ENCODE measurements around the gene PLN. TPM values are rescaled to one million over a fixed set of nuclear protein-coding genes. Genes with fewer than 3 reads are reported as not detected.
A peak's percentile ranks its signal among the peaks of the same experiment; 100 is the strongest.

Gene PLN
- total RNA-seq, 1 experiment from 2014 or later: not detected

DNA sequence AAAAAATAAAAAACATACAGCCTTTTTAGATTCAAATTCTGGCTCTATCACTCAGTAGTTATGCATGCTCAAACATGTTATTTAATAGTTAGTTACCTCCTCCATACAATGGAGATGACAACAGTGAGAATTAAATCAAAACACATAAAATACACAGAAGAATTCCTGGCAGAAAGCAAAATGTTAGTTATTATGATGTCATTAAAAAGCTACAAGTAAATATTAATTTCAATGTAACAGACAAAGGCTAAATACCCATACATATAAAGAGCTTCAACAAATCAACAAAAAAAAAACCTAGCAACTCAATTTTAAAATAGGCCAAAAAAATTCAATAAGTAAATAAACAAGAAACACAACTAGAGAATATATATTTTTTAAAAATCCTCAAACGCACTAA, 21.4 kb downstream of the PLN start (continued):
- TF ChIP-seq, protein P1, sequence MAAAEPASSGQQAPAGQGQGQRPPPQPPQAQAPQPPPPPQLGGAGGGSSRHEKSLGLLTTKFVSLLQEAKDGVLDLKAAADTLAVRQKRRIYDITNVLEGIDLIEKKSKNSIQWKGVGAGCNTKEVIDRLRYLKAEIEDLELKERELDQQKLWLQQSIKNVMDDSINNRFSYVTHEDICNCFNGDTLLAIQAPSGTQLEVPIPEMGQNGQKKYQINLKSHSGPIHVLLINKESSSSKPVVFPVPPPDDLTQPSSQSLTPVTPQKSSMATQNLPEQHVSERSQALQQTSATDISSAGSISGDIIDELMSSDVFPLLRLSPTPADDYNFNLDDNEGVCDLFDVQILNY (CRISPR knock-in tag; IDR thresholded peaks at IDR 0.05): no peak
- TF ChIP-seq, protein P2, sequence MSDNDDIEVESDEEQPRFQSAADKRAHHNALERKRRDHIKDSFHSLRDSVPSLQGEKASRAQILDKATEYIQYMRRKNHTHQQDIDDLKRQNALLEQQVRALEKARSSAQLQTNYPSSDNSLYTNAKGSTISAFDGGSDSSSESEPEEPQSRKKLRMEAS (CRISPR knock-in tag; IDR thresholded peaks at IDR 0.05): no peak

DNA sequence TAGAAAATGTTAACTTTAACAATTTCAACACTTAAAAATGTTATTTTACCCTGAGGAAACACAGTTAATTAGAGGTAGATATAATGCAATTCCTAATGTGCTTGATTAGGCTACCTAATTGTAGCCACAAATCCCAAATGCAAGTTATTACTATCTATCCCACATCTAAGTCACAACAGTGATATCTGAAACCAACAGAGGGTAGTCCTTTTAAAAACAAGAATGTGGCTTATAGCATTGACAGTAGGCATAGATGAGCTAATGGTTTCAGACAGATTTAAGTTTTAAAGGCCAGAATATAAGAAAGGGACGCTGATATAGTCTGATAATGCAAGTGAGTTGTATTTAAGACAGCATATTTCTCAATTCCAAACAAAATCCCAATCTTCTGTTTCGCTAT, 23.0 kb downstream of the PLN start:
- Mint-ChIP-seq H3K27ac (no peak overlapping the region), H3K4me3 (peak overlapping the region; percentile 35), H3K4me1 (peaks cover 3% of the 10 kb centered on the region), H3K27me3 (ENCODE audit: low read depth) (peaks cover 2% of the 10 kb centered on the region; the same call in 1 of the 2 replicates), H3K9me3 (peaks cover 29% of the 10 kb centered on the region), H3K36me3 (peaks cover 30% of the 10 kb centered on the region)
- no peak for DNase-seq (ENCODE audit: low spot score)
- POLR2A ChIA-PET: no interaction called here
- no peak for ATAC-seq
- TF ChIP-seq FOXP1 (CRISPR knock-in tag; IDR thresholded peaks at IDR 0.05; ENCODE audit: borderline replicate concordance) (no peak), ZNF423 (CRISPR knock-in tag; IDR thresholded peaks at IDR 0.05) (no peak), RORB (CRISPR knock-in tag; IDR thresholded peaks at IDR 0.05) (no peak), ZNF263 (CRISPR knock-in tag; IDR thresholded peaks at IDR 0.05; ENCODE audit: low read depth) (no peak), EMX1 (CRISPR knock-in tag; IDR thresholded peaks at IDR 0.05) (no peak), JUN (CRISPR knock-in tag; IDR thresholded peaks at IDR 0.05) (no peak), IRF2 (CRISPR knock-in tag; IDR thresholded peaks at IDR 0.05; ENCODE audit: borderline replicate concordance, low read depth) (no peak), ZNF317 (CRISPR knock-in tag; IDR thresholded peaks at IDR 0.05; ENCODE audit: borderline replicate concordance, low read depth) (no peak), MXD4 (CRISPR knock-in tag; IDR thresholded peaks at IDR 0.05; ENCODE audit: borderline replicate concordance) (no peak), SP1 (CRISPR knock-in tag; conservative IDR thresholded peaks at IDR 0.05) (no peak), ZBTB21 (CRISPR knock-in tag; IDR thresholded peaks at IDR 0.05; ENCODE audit: borderline replicate concordance) (no peak)
- TF ChIP-seq, protein P3, sequence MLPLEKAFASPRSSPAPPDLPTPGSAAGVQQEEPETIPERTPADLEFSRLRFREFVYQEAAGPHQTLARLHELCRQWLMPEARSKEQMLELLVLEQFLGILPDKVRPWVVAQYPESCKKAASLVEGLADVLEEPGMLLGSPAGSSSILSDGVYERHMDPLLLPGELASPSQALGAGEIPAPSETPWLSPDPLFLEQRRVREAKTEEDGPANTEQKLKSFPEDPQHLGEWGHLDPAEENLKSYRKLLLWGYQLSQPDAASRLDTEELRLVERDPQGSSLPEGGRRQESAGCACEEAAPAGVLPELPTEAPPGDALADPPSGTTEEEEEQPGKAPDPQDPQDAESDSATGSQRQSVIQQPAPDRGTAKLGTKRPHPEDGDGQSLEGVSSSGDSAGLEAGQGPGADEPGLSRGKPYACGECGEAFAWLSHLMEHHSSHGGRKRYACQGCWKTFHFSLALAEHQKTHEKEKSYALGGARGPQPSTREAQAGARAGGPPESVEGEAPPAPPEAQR (CRISPR knock-in tag; IDR thresholded peaks at IDR 0.05): no peak
- TF ChIP-seq, protein P4, sequence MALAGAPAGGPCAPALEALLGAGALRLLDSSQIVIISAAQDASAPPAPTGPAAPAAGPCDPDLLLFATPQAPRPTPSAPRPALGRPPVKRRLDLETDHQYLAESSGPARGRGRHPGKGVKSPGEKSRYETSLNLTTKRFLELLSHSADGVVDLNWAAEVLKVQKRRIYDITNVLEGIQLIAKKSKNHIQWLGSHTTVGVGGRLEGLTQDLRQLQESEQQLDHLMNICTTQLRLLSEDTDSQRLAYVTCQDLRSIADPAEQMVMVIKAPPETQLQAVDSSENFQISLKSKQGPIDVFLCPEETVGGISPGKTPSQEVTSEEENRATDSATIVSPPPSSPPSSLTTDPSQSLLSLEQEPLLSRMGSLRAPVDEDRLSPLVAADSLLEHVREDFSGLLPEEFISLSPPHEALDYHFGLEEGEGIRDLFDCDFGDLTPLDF (CRISPR knock-in tag; IDR thresholded peaks at IDR 0.05): no peak
- TF ChIP-seq, protein P5, sequence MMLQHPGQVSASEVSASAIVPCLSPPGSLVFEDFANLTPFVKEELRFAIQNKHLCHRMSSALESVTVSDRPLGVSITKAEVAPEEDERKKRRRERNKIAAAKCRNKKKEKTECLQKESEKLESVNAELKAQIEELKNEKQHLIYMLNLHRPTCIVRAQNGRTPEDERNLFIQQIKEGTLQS (CRISPR knock-in tag; conservative IDR thresholded peaks at IDR 0.05): no peak
- TF ChIP-seq, protein P1 (CRISPR knock-in tag; IDR thresholded peaks at IDR 0.05): no peak
- TF ChIP-seq, protein P6, sequence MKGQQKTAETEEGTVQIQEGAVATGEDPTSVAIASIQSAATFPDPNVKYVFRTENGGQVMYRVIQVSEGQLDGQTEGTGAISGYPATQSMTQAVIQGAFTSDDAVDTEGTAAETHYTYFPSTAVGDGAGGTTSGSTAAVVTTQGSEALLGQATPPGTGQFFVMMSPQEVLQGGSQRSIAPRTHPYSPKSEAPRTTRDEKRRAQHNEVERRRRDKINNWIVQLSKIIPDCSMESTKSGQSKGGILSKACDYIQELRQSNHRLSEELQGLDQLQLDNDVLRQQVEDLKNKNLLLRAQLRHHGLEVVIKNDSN (CRISPR knock-in tag; IDR thresholded peaks at IDR 0.05): no peak
- CTCF ChIA-PET: interaction anchor here (1.4 to 1.8 kb wide), 2 partner anchors 10 to 230 kb away, joined by 4 to 5 read pairs; no protein-coding TSS in a partner anchor

Measured in WTC11 (cell line).